Stomach (tissue), 4 donors: ENCODE results near the gene ALK.

ENCODE experiments used
- CTCF ChIP-seq, 7 experiments: fragments of 450-650 bp in 4 of 7; fragments of 200-600 bp in 3 of 7; sonication (generic) in 3 of 7; IDR thresholded peaks; one replicate each; pipeline ENCODE4 v1.5.1; 2016 to 2019; ENCODE audit warnings: antibody characterized with exemption in 7 of 7, control low read depth in 2 of 7, mild to moderate bottlenecking in 1 of 7
- POLR2A ChIP-seq, 4 donors: fragments of 450-650 bp; IDR thresholded peaks; one replicate each; pipeline ENCODE4 v1.6.1; 2016; ENCODE audit warnings: antibody characterized with exemption in 4 of 4, control low read depth in 2 of 4, mild to moderate bottlenecking in 1 of 4, moderate library complexity in 1 of 4

GRCh38 chr2:29811378-29811777 lies 110.0 kb downstream of the ALK start:
- no peak for TF ChIP-seq CTCF (IDR thresholded peaks at IDR 0.05)
- TF ChIP-seq POLR2A (IDR thresholded peaks at IDR 0.05): no peak
